T follicular helper cell (primary cell): ENCODE results near the gene USP37.

Source experiments
- DNase-seq: peaks from one replicate; pipeline ENCODE4 v3.0.0-alpha.2; 2020; ENCODE audit warnings: low read depth

The USP37 gene

GRCh38 chr2:218431878-218432277 lies 136.3 kb downstream of the USP37 start:
- no peak for DNase-seq

- DNase-seq = no peak
These were observed 137.4 kb downstream of the USP37 start for GRCh38 chr2:218430721-218431120.

DNA sequence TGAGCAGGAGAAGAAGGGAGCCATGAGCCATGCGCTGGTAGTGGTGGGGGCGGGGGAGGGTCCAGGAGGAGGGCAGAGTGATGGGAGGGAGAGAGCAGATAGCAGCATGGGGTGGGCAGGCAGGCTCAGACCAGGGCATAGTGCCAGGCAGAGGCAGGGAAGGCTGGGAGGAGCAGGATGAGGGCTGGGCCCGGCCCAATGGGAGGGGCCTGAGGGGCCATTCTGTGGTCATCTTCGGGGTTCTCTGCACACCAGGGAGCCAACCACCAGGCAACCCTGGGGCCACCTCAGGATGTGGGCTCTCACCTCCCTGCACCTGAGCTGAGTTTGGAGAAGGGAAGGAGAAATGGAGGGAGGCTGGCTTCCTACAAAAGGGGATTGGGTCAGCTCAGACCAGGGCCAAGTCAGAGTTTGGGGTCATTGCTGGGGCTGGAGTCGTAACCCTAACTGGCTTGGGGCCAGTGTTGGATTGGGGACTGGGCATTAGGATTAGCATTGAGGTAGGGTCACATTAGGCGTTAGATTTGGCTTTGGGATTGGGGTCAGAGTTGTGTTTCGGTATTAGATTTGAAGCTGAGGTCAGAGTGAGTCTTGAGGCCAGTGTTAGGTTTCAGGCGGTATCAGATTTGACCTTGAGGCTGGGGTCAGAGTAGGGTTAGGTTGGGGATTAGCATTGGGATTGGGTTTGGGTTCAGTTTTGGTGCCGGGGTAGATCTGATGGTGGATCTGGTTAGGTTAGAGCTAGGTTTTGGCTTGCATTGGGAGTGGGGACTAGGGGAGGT lies 138.0 kb downstream of the USP37 start:
- no peak for DNase-seq

GRCh38 chr2:218428846-218429558 lies 139.1 kb downstream of the USP37 start:
- DNase-seq = no peak

DNA sequence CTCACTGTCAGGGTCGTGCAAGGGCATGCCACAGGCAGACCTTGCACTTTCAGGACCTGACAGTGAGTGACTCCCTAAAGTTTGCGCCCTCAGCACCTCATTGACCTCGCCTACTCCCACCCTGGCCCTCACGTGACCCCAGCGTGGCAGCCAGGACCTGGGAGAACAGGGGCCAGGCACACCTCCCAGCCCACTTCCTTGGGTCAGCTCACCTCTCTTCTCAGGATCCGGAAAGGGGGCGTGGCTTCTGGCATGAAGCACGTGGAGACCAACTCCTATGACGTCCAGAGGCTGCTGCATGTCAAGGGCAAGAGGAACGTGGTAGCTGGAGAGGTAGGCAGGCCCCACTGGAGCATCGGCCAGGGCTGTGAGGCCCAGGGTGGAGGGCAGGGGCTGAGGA lies 140.4 kb downstream of the USP37 start:
- DNase-seq = no peak

- DNase-seq = no peak
These were observed 142.6 kb downstream of the USP37 start for GRCh38 chr2:218425531-218425930.

- no peak for DNase-seq
These were observed 144.6 kb downstream of the USP37 start for GRCh38 chr2:218423584-218423983.

DNA sequence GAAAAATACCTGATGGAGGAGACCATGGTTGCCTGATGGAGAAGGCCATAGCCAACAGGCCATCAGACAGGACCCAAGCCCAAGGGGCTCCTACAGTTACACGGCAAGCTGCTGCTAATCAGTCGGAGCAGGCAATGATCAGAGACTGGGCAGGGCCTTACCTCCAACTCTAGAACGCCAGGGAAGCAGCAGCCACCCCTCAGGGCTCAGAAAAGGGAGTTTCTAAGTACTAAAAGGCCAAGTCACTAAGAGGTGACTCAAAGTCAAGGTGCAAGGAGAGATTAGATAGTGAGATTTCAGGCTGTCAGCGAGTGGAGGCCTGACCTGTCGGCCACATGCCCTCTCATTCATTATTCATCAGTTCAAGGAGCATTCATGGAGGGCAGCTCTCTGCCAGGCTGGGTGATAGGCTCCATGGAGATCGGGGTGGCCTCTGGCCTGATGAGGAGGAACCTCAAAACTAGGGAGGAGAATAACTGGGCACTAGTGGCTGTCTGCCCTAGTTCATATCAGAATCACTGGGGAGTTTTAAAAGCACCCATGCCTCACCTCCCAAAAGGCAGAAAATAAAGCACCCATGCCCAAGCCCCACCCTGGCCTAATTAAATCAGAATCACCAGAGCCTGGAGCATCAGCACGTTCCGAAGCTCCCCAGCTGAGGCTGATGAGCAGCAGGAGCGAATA lies 145.6 kb downstream of the USP37 start:
- no peak for DNase-seq

- DNase-seq = no peak
These were observed 147.1 kb downstream of the USP37 start for GRCh38 chr2:218421027-218421426.

- DNase-seq = no peak
These were observed 148.4 kb downstream of the USP37 start for GRCh38 chr2:218419630-218420216.

DNA sequence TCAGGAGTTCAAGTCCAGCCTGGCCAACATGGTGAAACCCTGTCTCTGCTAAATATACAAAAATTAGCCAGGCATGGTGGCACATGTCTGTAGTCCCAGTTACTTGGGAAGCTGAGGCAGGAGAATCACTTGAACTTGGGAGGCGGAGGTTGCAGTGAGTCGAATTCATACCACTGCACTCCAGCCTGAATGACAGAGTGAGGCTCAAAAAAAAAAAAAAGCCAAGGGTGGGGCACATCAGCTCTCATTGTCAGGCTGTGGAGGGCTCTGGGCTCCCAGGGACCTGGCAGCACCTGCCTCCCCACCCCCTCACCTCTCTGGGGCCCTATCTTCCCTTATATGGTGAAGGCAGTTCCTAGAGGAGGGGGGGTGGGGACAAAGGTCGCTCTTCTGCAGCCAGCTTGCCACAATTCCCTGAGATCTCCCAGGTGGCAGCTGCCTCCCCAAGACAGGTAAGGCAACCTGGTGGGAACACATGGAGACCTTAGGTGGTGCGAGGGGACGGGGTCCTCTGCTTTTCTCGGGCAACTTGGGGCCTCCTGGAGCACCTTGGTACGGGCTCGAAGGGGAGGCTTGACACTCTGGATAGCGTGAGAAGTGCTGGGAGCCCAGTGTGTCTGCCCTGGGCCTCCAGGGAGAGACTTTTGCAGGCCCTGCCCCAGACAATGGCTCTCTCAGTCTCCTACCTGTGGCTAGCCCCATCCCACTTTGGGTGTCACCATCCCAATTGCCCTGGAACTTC lies 149.3 kb downstream of the USP37 start, which contains the start of gene VIL1:
Gene VIL1, plus strand, starts transcription at position 407 of the 742 bp plus-strand sequence. CDS start 4,656 bp downstream, outside the sequence.
- no peak for DNase-seq

- DNase-seq = no peak
These were observed 149.8 kb downstream of the USP37 start for GRCh38 chr2:218418321-218418716.

DNA sequence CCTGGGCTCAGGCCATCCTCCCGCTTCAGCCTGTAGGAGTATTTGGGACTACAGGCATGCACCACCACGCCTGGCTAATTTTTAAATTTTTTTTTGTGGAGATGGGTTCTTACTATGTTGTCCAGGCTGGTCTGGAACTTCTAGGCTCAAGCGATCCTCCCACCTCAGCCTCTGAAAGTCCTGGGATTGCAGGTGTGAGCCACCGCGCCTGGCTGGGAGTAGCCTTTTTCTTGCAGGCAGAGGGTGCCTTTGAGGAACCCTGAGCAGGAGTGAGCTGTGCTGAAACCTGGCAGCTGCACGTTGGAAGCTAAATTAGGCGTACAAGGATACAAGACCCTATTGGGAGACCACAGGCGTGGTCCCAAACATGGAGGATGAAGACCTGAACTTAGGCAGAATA lies 160.4 kb downstream of the USP37 start:
- no peak for DNase-seq

- DNase-seq = peak; percentile 53
These were observed 161.1 kb downstream of the USP37 start for GRCh38 chr2:218406949-218407618.

- peak; percentile 75 for DNase-seq
These were observed 161.8 kb downstream of the USP37 start for GRCh38 chr2:218406209-218406948.

GRCh38 chr2:218405746-218406208 lies 162.4 kb downstream of the USP37 start:
- DNase-seq = no peak

DNA sequence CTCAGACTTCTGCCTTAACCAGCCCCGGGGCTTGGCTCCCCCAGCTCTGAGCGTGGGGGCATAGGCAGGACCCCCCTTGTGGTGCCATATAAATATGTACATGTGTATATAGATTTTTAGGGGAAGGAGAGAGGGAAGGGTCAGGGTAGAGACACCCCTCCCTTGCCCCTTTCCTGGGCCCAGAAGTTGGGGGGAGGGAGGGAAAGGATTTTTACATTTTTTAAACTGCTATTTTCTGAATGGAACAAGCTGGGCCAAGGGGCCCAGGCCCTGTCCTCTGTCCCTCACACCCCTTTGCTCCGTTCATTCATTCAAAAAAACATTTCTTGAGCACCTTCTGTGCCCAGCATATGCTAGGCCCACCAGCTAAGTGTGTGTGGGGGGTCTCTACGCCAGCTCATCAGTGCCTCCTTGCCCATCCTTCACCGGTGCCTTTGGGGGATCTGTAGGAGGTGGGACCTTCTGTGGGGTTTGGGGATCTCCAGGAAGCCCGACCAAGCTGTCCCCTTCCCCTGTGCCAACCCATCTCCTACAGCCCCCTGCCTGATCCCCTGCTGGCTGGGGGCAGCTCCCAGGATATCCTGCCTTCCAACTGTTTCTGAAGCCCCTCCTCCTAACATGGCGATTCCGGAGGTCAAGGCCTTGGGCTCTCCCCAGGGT lies 162.9 kb downstream of the USP37 start:
- DNase-seq = no peak

- DNase-seq = no peak
These were observed 163.6 kb downstream of the USP37 start for GRCh38 chr2:218404351-218405085.

DNA sequence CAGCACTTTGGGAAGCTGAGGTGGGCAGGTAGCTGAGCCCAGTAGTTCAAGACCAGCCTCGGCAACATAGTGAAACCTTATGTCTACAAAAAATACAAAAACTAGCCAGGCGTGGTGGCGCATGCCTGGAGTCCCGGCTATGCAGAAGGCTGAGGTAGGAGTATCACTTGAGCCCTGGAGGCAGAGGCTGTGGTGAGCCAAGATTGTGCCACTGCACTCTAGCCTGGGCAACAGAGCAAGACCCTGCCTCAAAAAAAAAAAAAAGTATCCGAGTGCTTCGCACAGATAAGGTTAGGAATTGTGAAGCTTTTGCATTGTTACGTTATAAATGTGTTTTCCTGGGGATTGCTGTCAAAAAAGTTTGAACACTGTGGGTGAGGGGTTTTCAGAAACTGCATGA lies 164.3 kb downstream of the USP37 start:
- DNase-seq = no peak
